ENCODE data around the gene LOXL3.

LOXL3 gene

DNA sequence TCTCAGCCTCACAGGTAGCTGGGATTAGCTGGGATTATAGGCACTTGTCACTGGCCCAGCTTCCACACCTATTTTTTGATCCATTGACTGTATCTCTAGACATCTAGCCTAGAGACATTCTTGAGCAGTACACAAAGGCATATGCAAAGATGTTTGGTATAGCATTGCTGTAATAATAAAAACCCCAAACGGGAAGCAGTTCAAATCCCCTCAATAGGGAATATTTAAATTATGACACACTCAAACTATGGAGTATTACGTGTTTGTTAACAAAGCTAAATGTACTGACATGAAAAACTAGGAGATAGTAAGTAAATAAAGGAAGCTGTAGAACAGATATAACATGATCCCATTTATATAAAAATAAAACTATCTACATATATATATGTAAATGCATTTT is 28.4 kb upstream of the LOXL3 start:
- FAIRE-seq (no peak), DNase-seq (ENCODE audit: insufficient read length, low spot score) (no peak)
- TF ChIP-seq, protein P1, sequence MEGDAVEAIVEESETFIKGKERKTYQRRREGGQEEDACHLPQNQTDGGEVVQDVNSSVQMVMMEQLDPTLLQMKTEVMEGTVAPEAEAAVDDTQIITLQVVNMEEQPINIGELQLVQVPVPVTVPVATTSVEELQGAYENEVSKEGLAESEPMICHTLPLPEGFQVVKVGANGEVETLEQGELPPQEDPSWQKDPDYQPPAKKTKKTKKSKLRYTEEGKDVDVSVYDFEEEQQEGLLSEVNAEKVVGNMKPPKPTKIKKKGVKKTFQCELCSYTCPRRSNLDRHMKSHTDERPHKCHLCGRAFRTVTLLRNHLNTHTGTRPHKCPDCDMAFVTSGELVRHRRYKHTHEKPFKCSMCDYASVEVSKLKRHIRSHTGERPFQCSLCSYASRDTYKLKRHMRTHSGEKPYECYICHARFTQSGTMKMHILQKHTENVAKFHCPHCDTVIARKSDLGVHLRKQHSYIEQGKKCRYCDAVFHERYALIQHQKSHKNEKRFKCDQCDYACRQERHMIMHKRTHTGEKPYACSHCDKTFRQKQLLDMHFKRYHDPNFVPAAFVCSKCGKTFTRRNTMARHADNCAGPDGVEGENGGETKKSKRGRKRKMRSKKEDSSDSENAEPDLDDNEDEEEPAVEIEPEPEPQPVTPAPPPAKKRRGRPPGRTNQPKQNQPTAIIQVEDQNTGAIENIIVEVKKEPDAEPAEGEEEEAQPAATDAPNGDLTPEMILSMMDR (IDR thresholded peaks at IDR 0.05; ENCODE audit: insufficient read depth, missing control alignments), result no peak

DNA sequence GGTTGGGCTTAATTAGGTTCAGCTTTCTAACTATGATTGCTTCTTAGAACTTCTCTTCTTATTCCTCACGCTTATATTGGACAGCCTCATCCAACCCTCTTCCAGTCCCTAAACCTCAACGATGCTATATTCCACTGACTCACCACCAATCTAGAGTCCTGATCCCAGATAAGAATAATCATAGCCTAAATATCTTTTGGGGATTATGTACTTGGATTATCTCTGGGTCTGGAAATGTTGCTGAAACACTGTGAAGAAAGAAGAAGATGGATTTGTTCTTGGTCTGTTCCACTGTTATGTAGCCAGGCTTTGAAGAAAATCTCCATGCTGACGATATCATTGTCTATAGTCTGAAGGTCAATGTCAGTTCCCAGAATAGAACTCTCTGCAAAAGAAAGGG is 27.7 kb upstream of the LOXL3 start:
- DNase-seq (ENCODE audit: insufficient read length, low spot score), result no peak
- TF ChIP-seq, protein P1 (IDR thresholded peaks at IDR 0.05; ENCODE audit: insufficient read depth, missing control alignments), result no peak
- no peak for FAIRE-seq

GRCh38 chr2:74578408-74578807 is 24.7 kb upstream of the LOXL3 start:
- DNase-seq (ENCODE audit: insufficient read length, low spot score) (no peak), FAIRE-seq (no peak)
- TF ChIP-seq, protein P1 (IDR thresholded peaks at IDR 0.05; ENCODE audit: insufficient read depth, missing control alignments), result no peak

DNA sequence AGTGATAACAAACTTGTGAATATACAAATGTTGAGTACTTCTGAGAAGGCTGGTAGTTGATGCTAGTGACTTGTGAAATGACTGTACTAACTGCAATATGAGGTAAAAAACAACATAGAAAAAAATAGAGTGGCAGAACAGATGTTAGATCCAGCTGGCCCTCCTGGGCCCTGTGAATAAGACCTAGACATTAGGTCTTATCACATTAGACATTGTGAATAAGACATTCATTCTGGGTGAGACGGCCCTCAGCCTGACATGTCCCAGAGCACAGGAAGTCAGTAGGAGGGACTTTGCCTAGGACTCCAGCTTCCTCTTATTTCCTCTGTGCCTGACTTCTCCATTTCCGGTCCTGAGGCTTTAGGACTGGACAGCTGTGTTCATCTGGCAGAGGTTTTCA is 23.7 kb upstream of the LOXL3 start:
- FAIRE-seq (no peak), DNase-seq (ENCODE audit: insufficient read length, low spot score) (no peak)
- TF ChIP-seq, protein P1 (IDR thresholded peaks at IDR 0.05; ENCODE audit: insufficient read depth, missing control alignments), result no peak

- TF ChIP-seq, protein P1 (IDR thresholded peaks at IDR 0.05; ENCODE audit: insufficient read depth, missing control alignments), result no peak
- FAIRE-seq, result no peak
- no peak for DNase-seq (ENCODE audit: insufficient read length, low spot score)
Observed at GRCh38 chr2:74576863-74577229, 23.1 kb upstream of the LOXL3 start.

- no peak for DNase-seq (ENCODE audit: insufficient read length, low spot score)
- no peak for FAIRE-seq
- TF ChIP-seq, protein P1 (IDR thresholded peaks at IDR 0.05; ENCODE audit: insufficient read depth, missing control alignments), result no peak
Observed at GRCh38 chr2:74576211-74576862, 22.6 kb upstream of the LOXL3 start.

GRCh38 chr2:74575320-74575719 is 21.6 kb upstream of the LOXL3 start:
- DNase-seq (ENCODE audit: insufficient read length, low spot score) (no peak), FAIRE-seq (no peak)
- TF ChIP-seq, protein P1 (IDR thresholded peaks at IDR 0.05; ENCODE audit: insufficient read depth, missing control alignments), result no peak
